Posterior cingulate gyrus (tissue), 11 donors: ENCODE results near the gene SSBP4.
A peak's percentile ranks its signal among the peaks of the same experiment; 100 is the strongest.
"Not testable (repeated sequence)": the region's sequence is repeated elsewhere in the genome, so short reads cannot be mapped to it uniquely, and the experiment has no call there.

ENCODE experiments used
- DNase-seq, 10 donors: peaks; one replicate each; pipeline versions ENCODE4 v3.0.0 to v3.0.0-alpha.2; 2020 to 2021; ENCODE audit warnings: mixed read lengths in 3 of 10
- intact Hi-C: fragments of 100-400 bp; cut with DNase I; formaldehyde crosslinking; loops from one replicate; pipeline ENCODE4 v1.15.1; 2023

Gene SSBP4

DNA sequence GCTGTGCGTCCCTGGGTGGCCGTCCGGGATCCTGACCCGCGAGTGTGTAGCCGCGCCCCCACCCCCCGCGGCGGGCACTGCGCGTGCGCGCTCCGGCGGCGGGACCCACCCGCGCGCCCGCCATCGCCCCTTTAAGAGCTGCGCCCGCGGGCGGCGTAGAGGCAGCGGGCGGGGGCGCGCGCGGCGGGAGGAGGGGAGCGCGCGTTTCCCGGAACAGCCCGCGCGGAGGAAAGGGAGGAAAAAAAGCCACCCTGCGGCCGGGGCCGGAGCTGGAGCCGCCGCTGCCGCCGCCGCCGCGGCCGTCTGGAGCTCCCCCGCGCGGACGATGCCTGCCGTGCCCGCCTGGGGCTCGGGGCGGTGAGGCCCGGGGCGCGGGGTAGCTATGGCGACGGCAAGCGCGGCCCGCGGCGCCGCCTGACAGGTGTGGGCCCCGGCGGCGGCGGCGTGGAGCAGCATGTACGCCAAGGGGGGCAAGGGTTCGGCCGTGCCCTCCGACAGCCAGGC lies at the start of gene SSBP4:
Gene SSBP4, plus strand, starts transcription at position 204 of the 504 bp plus-strand sequence. Its CDS starts 251 bp downstream, at position 455.
- DNase-seq = peak in 9 of 10 donors; percentile 31 to 95 (median 66)

DNA sequence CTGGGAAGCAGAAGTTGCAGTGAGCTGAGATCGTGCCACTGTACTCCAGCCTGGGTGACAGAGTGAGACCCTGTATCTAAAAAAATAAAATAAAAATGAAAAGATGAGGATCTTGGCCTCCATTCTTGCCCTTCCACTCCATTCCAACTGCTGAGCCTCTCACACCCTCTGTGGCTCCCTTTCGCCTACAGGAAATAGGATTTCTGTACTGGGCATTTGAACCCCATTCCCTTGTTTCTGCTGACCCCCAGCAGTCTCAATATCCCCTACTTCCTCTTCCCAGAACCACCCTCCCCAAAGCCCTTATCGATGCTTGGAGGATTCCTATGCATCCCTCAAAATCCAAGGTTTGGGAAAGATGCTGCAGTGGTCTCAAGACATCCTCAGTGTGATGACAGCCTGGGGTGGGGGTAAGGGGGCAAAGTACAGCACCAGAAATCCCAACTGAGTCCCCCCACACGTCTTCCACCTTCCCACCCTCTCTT lies 45.7 kb upstream of the SSBP4 start:
- DNase-seq = no peak
- intact Hi-C loops = no loop called here

More for the DNA sequence above, at the start of gene SSBP4:
- intact Hi-C loops = loop anchor here (10.0 kb wide), 1 partner anchor 144 kb away; the partner anchor contains the start of gene IQCN

DNA sequence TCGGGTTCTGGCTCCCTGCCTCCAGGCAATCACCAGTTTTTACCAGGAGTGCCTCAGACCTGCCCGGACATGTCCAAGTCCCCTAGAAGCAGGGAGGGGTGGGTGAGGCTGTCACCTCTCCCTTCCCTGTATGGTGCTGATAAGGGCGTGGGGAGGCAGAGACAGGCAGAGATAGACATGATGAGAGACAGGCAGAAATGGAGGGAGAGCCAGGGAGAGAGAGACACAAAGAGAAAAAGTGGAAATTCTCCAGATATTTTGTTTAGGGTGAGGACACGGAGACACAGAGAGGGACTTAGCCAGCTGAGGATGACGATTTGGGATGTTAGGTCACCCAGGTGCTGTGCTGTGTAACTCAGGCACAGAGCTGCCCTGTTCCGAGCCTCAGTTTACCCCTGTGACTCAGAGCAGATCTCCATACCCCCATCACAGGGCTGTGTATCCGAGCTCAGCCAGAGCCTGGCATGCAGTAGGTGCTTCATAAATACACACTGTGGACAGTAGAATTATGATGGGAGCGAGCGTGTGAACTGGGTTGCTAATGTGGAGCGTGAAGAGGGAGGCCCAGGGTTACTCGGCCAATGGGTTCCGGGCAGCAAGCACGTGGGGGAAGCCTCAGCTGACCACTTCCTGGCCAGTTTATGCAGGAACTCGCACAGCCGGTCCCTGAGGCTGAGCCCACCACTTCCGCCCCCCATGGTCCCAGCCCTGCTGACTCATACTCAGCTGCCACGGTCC lies 45.1 kb upstream of the SSBP4 start:
- DNase-seq = peak in 9 of 10 donors; percentile 29 to 93 (median 56)
- intact Hi-C loops = no loop called here

DNA sequence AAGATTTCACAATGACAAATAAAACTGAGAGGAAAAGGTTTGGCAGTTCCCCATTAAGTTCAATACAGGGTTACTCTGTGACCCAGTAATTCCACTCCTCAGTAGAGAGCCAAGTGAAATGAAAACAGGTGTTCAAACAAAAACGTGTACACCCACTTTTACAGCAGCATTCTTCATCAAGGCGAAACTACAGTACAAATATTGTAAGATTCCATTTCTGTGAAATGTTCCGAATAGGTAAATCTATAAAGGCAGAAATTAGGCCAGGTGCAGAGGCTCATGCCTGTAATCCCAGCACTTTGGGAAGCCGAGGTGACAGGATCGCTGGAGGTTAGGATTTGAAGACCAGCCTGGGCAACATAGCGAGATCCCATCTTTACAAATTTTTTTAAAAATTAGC lies 42.2 kb upstream of the SSBP4 start:
- no peak for DNase-seq
- intact Hi-C loops = no loop called here

DNA sequence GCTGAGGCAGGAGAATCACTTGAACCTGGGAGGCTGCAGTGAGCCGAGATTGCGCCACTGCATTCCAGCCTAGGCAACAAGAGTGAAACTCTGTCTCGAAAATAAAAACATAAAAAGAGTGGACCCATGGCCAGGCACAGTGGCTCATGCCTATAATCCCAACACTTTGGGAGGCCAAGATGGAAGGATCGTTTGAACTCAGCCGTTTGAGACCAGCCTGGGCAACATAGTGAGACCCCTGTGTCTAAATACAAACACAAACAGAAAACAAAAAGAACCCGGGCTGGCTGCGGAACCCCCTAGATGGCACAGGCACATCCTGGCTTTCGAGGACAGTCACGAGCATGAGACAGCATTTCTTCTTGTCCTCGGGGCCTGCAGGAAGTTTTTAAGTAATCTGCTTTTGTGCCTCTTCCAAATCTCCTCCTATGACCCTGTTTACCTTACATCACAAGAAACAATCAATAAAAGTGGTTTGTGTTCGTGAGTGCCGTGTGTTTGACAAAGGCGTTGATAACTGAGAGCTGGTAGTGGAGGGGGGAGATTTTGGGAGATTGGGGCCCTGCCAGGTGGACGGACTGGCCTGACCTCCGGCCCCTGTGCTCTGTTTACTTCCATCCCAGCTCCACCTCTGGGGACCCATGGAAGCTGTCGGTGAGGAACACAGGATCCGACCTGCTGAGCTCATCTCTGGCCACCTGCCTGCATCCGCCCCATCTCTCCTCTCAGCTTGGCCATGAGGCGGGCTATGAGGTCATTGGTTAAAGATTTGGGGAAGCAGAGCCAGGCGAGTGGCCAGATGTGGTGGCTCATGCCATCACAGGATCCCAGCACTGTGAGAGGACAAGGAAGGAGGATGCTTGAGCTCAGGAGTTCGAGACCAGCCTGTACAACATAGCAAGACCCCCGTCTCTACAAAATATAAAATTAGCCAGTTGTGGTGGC lies 39.1 kb upstream of the SSBP4 start:
- intact Hi-C loops = no loop called here
- DNase-seq = peak in 1 of 10 donors; percentile 74

DNA sequence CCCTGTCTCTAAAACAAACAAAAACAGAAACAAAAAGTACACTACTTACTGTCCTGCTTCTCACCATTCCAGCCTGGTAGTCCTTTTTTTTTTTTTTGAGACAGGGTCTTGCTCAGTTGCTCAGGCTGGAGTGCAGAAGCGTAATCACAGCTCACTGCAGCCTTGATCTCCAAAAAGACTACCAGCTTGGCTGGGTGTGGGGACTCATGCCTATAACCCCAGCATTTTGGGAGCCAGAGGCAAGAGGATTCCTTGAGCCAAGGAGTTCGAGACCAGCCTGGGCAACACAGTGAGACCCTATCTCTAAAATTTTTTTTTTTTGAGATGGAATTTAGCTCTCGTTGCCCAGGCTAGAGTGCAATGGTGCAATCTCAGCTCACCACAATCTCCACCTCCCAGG lies 38.4 kb upstream of the SSBP4 start:
- intact Hi-C loops = no loop called here
- DNase-seq = no peak

DNA sequence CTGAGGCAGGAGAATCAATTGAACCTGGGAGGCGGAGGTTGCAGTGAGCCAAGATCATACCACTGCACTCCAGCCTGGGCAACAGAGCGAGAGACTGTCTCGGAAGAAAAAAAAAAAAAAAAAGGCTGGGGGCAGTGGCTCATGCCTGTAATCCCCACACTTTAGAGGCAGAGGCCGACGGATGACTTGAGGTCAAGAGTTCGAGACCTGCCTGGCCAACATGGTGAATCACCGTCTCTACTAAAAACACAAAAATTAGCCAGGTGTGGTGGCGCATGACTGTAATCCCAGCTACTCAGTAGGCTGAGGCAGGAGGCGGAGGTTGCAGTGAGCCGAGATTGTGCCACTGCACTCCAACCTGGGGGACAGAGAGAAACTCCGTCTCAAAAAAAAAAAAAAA lies 35.6 kb upstream of the SSBP4 start:
- DNase-seq, intact Hi-C loops: not testable (repeated sequence)

DNA sequence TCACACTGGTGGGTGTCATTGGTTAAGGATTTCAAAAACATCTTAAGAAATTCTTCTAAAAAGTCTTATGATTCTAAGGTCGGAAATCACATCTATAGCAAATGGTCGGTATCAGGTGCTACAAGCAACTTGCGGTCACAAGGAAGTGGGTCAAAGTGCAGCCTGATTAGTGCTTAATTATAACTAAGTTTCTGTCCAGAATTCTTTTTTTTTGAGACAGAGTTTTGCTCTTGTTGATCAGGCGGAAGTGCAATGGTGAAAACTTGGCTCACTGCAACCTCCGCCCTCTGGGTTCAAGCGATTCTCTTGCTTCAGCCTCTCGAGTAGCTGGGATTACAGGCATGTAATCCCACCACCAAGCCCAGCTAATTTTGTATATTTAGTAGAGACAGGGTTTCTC lies 34.4 kb upstream of the SSBP4 start:
- intact Hi-C loops = no loop called here

DNA sequence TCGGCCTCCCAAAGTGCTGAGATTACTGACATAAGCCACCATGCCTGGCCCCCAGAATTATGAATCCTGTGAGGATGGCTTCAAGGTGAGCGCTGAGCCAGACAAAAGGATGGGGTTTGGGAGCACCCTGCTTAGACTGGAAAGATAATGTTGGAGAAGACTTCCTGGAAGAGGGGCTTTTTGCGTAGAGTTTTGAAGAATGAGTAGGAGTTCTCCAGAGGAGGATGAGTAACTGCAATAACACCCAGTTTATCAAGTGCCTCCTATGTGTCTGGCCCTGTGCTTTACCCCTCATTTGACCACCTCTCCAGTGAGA lies 33.9 kb upstream of the SSBP4 start:
- intact Hi-C loops = no loop called here

More for the DNA sequence above, 34.4 kb upstream of the SSBP4 start:
- no peak for DNase-seq

DNA sequence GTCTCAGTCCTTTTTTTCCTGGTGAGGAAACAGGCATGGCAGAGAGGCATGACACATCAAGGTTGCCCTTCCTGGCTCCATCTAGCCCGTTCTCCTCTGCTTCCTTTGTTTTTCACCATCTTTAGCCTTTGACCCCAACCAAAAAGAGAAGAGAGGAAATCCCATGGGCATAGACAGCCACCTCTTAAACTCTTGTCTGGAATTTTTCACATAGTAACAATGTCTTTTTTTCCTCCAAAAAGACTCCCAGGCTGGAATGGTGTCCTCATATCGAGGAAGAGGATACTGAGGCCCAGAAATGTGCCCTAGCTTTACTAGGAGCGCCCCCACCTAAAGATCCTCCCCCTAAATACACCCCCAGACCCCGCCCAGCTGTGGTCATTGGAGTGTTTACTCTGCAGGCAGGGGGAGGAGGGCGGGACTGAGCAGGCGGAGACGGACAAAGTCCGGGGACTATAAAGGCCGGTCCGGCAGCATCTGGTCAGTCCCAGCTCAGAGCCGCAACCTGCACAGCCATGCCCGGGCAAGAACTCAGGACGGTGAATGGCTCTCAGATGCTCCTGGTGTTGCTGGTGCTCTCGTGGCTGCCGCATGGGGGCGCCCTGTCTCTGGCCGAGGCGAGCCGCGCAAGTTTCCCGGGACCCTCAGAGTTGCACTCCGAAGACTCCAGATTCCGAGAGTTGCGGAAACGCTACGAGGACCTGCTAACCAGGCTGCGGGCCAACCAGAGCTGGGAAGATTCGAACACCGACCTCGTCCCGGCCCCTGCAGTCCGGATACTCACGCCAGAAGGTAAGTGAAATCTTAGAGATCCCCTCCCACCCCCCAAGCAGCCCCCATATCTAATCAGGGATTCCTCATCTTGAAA lies 33.3 kb upstream of the SSBP4 start, which contains the start of gene GDF15:
Gene GDF15, plus strand, starts transcription at position 484 of the 868 bp plus-strand sequence. Its CDS starts 32 bp downstream, at position 516.
- peak in 1 of 10 donors; percentile 84 for DNase-seq
- intact Hi-C loops = no loop called here

More for the DNA sequence above, 33.9 kb upstream of the SSBP4 start:
- DNase-seq = no peak

DNA sequence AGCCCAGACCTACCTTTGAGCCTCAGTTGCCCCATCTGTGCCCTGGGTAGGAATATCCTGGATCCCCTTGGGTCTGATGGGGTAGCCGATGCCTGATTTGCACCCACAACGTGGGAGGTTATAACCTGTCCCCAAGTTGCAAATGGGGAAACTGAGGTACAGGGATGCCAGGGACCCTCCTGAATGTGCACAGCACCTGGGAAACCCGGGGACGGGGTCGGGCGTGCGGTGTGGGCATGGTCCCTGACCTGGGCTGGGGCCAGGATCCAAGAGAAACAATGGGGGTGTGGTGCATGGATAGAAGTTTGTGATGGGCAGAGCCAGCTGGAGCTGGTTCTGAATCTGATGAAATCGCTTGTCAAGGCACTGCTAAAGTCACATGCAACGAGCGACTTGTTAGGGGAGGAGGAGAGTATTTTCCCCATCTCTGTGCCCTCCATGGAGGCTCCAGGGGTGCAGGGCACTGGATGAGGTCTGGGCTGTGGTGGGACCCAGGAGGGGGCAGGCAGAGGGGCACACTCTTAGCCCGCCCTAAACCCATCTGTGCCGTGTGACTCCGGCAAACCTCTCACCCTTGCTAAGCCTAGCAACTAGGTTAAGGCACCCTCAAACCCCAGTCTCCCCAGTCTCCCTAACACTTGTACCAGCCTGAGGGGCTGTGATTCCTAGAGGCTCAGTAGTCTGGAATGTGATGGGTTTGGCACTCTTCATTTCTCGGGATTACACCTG lies 32.5 kb upstream of the SSBP4 start:
- DNase-seq = no peak
- intact Hi-C loops = no loop called here

DNA sequence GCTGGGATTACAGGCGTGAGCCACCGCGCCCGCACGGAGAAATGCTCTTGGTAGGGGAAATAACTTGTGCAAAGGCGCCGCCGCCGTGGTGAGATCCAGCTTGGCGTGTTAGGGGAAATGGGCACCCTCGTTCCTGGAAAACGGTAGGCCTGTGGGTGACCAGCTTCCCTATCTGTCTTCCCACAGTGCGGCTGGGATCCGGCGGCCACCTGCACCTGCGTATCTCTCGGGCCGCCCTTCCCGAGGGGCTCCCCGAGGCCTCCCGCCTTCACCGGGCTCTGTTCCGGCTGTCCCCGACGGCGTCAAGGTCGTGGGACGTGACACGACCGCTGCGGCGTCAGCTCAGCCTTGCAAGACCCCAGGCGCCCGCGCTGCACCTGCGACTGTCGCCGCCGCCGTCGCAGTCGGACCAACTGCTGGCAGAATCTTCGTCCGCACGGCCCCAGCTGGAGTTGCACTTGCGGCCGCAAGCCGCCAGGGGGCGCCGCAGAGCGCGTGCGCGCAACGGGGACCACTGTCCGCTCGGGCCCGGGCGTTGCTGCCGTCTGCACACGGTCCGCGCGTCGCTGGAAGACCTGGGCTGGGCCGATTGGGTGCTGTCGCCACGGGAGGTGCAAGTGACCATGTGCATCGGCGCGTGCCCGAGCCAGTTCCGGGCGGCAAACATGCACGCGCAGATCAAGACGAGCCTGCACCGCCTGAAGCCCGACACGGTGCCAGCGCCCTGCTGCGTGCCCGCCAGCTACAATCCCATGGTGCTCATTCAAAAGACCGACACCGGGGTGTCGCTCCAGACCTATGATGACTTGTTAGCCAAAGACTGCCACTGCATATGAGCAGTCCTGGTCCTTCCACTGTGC lies 30.9 kb upstream of the SSBP4 start:
- peak; percentile 55 to 96 (median 76) for DNase-seq
- intact Hi-C loops = loop anchor here (1.0 kb wide), 1 partner anchor 22 kb away; no protein-coding TSS in a partner anchor

DNA sequence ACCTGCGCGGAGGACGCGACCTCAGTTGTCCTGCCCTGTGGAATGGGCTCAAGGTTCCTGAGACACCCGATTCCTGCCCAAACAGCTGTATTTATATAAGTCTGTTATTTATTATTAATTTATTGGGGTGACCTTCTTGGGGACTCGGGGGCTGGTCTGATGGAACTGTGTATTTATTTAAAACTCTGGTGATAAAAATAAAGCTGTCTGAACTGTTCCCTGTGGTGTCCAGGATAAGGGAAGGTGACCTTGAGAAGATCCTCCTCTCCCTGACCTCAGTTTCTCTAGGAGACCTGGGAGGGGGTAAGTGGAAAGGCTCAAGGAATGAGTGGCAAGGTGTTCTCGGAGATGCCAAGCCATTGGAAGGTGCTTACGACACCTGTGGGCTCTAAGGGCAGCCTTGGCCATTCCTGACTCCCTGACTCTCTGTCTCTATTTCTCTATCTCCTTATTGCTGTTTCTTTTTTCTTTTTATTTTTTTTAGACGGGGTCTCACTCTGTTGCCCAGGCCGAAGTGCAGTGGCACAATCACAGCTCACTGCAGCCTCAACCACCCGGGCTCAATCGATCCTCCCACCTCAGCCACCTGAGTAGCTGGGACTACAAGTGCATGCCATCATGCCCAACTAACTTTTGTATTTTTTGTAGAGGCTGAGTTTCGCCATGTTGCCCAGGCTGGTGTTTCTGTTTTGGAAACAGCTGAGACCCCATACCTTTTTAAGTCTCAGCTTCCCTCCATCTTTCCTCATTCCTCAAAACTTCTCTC lies 30.1 kb upstream of the SSBP4 start:
- intact Hi-C loops = loop anchor here (1.0 kb wide), 1 partner anchor 21 kb away; no protein-coding TSS in a partner anchor
- no peak for DNase-seq

DNA sequence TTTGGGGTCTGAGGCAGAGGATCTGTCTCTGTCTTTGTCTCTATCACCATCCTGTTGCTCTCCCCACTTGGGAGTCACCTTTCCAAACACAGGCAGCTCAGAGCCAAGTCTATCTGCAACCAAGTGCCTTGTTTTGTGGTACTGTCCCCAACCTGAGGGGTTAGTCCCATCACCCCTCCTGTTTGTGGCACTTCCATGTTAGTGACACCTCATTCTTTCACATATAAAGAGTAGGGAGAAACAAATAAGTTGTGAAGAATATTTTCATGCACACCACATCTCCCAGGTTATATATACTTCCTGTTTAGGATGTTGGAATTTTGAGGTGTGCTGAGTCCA lies 29.5 kb upstream of the SSBP4 start:
- intact Hi-C loops = loop anchor here (10.0 kb wide), 1 partner anchor 175 kb away; no protein-coding TSS in a partner anchor
- no peak for DNase-seq

DNA sequence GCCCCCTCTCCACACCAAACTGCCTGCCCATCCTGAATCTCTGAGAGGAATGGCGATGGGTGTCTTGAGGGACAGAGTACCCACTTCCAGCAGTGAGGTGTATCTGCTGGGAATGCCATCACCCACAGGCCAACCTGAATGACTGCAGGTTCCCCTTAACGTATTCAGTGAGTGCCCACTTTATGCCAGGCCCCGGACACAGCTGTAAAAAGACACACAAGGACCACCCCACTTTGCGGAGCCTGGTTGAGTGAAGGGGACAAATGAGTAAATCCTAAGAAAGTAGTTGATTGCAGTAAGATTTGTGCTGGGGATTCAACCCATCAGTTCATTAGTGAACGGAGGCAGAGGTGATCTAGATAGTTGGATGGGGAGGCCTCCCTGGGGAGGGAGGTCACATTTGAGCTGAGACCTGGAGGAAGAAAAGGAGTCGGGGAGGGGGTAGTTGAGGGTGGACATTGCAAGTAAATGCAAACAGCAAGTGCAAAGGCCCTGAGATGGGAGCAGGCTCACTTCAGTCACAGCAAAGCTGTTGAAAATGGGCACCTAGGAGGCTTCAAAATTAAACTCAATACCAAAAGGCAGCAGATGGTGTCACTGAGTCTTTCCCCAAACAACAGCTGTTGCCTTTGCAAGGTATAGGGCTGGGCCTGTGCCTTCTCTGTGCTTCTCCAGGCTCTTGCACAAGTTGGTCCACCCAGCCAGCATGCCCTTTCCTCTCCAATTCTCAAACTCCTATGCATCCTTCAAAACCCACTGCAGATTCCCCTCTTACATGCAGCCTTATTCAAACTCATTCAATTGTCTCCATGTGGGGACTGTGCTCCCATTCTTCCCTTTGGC lies 28.9 kb upstream of the SSBP4 start:
- intact Hi-C loops = loop anchor here (10.0 kb wide), 1 partner anchor 175 kb away; no protein-coding TSS in a partner anchor
- no peak for DNase-seq

DNA sequence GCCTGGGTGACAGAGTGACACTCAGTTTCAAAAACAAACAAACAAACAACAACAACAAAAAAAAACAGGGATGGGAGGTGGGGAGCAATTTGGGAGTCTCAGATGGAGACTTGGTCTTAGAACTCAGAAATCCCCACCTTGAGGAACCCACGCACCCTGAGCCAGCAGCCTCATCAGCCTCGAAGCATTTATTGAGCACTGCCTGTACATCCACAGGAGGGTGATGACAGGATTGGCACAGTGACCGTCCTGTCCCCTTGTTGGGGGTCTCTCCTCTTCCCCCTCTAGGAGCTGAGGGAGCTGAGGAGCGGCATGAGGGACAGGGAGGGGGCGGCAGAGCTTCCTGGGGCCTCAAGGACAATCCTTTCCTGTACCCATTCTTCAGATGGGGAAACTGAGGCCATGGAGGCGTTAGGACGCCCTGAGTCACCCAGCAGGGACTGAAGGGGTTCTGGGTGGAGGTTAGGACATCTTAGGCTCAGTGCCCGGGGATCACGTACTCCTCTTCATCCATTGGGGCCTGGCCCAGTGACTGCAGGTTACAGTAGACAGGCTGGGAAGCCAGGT lies 27.6 kb upstream of the SSBP4 start:
- DNase-seq = no peak
- intact Hi-C loops = loop anchor here (10.0 kb wide), 1 partner anchor 177 kb away; no protein-coding TSS in a partner anchor
